Peyer's patch (tissue), 4 donors: ENCODE measurements around the gene PRKACB.

Experiments used
- CTCF ChIP-seq, 6 experiments: fragments of 450-650 bp in 4 of 6; fragments of 200-600 bp in 2 of 6; sonication (generic) in 1 of 6; IDR thresholded peaks; one replicate each; pipeline ENCODE4 v1.5.1; 2017 to 2019; ENCODE audit warnings: antibody characterized with exemption in 6 of 6, mild to moderate bottlenecking in 3 of 6, moderate library complexity in 1 of 6
- POLR2A ChIP-seq, 2 donors: fragments of 450-650 bp; IDR thresholded peaks; one replicate each; pipeline ENCODE4 v1.5.1; 2017; ENCODE audit warnings: antibody characterized with exemption in 2 of 2, mild to moderate bottlenecking in 2 of 2, moderate library complexity in 2 of 2

- TF ChIP-seq CTCF (IDR thresholded peaks at IDR 0.05) (no peak), POLR2A (IDR thresholded peaks at IDR 0.05) (no peak)
Observed at GRCh38 chr1:84225646-84226045, 81.6 kb downstream of the PRKACB start.
